ENCODE data around the gene TUT4. TPM values are rescaled to one million over a fixed set of nuclear protein-coding genes. Genes with fewer than 3 reads are reported as not detected.
A peak's percentile ranks its signal among the peaks of the same experiment; 100 is the strongest.

The TUT4 gene
- total RNA-seq, 2 experiments from 2014 or later, result 88.0 to 101 TPM

DNA sequence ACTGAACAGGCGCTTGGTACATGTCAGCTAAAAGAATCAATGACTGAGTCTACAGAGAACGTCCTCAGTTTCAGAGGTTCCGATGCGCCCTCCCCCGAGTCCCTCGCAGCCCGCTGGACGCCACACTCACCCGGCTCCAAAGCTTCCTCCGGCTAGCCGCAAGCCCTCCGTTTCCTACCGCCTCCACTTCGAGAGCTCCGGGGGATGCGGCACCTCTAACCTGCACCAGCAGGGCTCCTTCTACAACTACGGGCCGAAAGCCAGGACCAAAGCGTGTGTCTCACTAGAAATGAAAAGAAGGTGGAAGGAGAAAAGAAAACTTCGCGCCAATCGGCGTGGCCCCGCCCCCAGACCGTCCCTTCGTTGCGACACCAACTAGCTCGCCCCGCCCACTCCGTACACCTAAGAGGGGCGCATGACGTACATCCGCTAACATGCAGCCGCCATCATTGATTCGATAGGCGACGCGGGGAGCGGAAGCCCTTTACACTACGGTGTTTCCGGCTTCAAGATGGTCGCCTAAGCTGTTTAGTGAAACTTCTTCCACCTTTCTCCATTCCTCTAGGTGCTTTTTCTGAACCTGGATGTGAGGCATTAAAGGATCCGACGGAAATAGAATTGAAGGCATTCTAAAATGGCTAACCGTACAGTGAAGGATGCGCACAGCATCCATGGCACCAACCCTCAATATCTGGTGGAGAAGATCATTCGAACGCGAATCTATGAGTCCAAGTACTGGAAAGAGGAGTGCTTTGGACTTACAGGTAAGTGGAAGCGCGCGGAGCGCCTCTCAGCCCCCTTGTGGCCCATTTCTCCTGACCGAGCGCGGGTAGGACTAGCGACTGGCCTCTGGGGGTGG lies 148.5 kb downstream of the TUT4 start, which contains the start of the genes ORC1 and PRPF38A:
Gene ORC1, minus strand, starts transcription at position 308 of the 859 bp plus-strand sequence. CDS start 2,200 bp downstream, outside the sequence.
Gene PRPF38A, plus strand, starts transcription at position 487 of the 859 bp plus-strand sequence. Its CDS starts 148 bp downstream, at position 635.
- no peaks in the 10 kb centered on the region for H3K9me3 Mint-ChIP-seq
- H3K36me3 Mint-ChIP-seq (ENCODE audit: low read depth), result peaks cover 59% of the 10 kb centered on the region
- DNase-seq, result peak; percentile 99
- peak within 1 kb of the TSS; percentile 99 for H3K27ac Mint-ChIP-seq
- CTCF ChIA-PET, result interaction anchor here (0.7 to 2.7 kb wide), 13 partner anchors 9 to 282 kb away, joined by 3 to 13 read pairs (median 5); partner anchors contain the start of gene CC2D1B
- H3K4me3 Mint-ChIP-seq, result peak within 1 kb of the TSS; percentile 99
- POLR2A ChIA-PET, result interaction anchor here (0.5 to 1.6 kb wide), 6 partner anchors 20 to 922 kb away, joined by 3 to 9 read pairs (median 3); partner anchors contain the start of gene TUT4
- no peaks in the 10 kb centered on the region for H3K27me3 Mint-ChIP-seq
- peaks cover 63% of the 10 kb centered on the region for H3K4me1 Mint-ChIP-seq

DNA sequence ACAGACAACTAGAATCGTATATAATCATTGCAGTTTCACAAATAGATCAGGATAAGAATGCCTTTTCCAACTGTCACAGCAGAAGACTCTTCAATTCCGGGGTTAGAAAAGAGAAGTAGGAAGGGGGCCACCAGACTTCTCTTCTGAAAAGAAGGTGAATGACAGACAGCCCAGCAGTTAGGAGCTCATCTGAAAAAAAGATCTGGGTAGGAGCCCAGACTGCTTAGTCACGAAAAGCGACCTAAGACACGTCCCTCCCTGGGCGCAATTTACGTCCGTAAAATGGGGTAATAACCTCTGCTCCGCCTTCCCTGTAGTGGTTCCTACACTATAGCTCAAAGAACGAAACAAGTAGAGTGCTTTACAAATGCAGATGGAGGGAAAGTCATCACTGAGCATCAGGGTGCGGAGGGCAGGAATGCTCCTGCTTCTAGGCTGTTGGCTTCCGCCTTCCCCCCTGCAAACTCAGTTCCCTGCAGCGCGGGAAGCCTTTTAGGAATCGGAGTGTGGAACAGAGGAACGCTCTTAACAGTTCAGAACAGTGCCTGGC lies 149.3 kb downstream of the TUT4 start:
- H3K27me3 Mint-ChIP-seq, result no peaks in the 10 kb centered on the region
- peak overlapping the region; percentile 99 for H3K4me3 Mint-ChIP-seq
- H3K4me1 Mint-ChIP-seq, result peaks cover 61% of the 10 kb centered on the region
- peak; percentile 77 for DNase-seq
- no peaks in the 10 kb centered on the region for H3K9me3 Mint-ChIP-seq
- peaks cover 55% of the 10 kb centered on the region for H3K36me3 Mint-ChIP-seq (ENCODE audit: low read depth)
- ChIA-PET POLR2A (interaction anchor here (0.5 to 1.6 kb wide), 6 partner anchors 21 to 923 kb away, joined by 3 to 9 read pairs (median 3); partner anchors contain the start of gene TUT4), CTCF (interaction anchor here (0.6 to 2.7 kb wide), 11 partner anchors 9 to 788 kb away, joined by 3 to 13 read pairs (median 5); partner anchors contain the start of gene CC2D1B)
- H3K27ac Mint-ChIP-seq, result peak overlapping the region; percentile 99

DNA sequence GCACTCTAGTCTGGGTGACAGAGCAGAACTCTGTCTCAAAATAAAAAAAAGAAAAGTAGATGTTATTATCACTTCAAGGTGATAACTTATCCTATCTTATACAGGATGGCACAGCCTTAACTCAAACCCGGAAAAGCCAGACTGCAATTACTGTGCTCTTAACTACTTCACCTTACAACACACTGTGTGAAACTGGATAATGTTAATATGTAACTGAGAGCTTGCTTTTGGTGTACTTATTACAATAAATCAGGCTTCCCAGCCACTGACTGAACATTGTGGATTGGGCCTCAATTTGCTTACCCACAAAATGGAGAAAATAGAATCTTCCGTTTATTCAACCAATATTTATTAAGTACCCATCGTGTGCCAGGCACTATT lies 150.0 kb downstream of the TUT4 start:
- Mint-ChIP-seq H3K4me1 (peaks cover 58% of the 10 kb centered on the region), H3K36me3 (ENCODE audit: low read depth) (peaks cover 51% of the 10 kb centered on the region), H3K27ac (peak overlapping the region; percentile 99), H3K9me3 (no peaks in the 10 kb centered on the region), H3K4me3 (peak overlapping the region; percentile 99), H3K27me3 (no peaks in the 10 kb centered on the region)
- DNase-seq, result no peak
- POLR2A ChIA-PET, result no interaction called here
- CTCF ChIA-PET, result interaction anchor here (0.5 to 2.7 kb wide), 2 partner anchors 8 to 34 kb away, joined by 3 to 13 read pairs; no protein-coding TSS in a partner anchor

DNA sequence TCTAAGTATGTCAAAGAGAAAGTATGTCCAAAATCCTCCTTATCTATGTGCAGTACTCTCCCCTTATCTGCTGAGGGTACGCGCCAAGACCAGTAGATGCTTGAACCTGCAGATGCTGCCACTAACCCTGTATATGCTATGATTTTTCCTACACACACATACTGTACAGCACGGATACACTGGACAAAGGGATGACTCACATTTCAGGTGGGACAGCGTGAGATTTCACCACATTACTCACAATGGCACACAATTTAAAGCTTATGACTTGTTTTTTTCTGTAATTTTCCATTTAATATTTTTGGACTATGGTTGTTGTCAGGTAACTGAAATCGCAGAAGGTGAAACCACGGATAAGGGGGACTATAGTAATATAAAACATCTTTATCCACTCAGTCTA lies 152.8 kb downstream of the TUT4 start:
- DNase-seq, result no peak
- ChIA-PET CTCF (interaction anchor here (1.1 to 1.4 kb wide), 2 partner anchors 26 to 55 kb away, joined by 4 read pairs; no protein-coding TSS in a partner anchor), POLR2A (interaction anchor here (0.8 kb wide), 1 partner anchor 257 kb away, joined by 9 read pairs; no protein-coding TSS in a partner anchor)
- no peaks in the 10 kb centered on the region for H3K9me3 Mint-ChIP-seq
- H3K27me3 Mint-ChIP-seq, result no peaks in the 10 kb centered on the region
- peaks cover 46% of the 10 kb centered on the region for H3K4me1 Mint-ChIP-seq
- peaks cover 46% of the 10 kb centered on the region for H3K36me3 Mint-ChIP-seq (ENCODE audit: low read depth)
- H3K27ac Mint-ChIP-seq, result no peak overlapping the region
- H3K4me3 Mint-ChIP-seq, result no peak overlapping the region

DNA sequence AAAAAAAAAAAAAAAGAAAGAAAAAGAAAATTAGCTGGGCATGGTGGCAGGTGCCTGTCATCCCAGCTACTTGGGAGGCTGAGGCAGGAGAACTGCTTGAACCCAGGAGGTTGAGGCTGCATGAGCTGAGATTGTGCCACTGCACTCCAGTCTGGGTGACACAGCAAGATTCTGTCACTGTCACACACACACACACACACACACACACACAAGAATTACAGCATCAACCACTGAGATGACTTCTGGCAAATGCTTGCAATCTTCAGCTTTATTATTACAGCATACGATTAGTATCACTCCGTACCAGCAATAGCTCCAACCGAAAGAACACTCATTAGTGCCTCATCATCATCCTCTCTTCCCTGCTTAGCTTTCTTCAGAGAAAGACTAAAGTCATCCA lies 153.3 kb downstream of the TUT4 start:
- no peaks in the 10 kb centered on the region for H3K9me3 Mint-ChIP-seq
- H3K27ac Mint-ChIP-seq, result no peak overlapping the region
- DNase-seq, result no peak
- ChIA-PET CTCF (interaction anchor here (1.1 to 1.4 kb wide), 2 partner anchors 26 to 56 kb away, joined by 4 read pairs; no protein-coding TSS in a partner anchor), POLR2A (interaction anchor here (0.8 kb wide), 1 partner anchor 257 kb away, joined by 9 read pairs; no protein-coding TSS in a partner anchor)
- H3K4me1 Mint-ChIP-seq, result peaks cover 46% of the 10 kb centered on the region
- H3K4me3 Mint-ChIP-seq, result no peak overlapping the region
- peaks cover 48% of the 10 kb centered on the region for H3K36me3 Mint-ChIP-seq (ENCODE audit: low read depth)
- no peaks in the 10 kb centered on the region for H3K27me3 Mint-ChIP-seq

DNA sequence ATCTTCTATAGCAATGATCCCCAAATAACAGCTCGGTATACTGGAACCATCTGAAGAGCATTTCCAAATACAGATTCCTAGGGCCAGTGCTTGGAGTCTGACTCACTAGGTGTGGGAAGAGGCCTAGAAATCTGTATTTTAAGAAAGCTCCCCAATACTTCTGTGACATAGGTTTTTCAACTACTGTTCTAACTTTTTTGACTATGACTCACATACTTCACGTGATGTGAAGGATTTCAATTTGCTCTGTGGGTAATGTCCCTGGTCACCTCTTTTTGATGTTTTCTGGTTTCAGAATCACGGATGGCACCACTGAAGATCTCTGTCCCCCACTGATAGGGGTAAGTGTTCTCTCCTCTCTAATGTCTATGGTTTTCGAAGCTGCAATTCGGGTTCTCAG lies 159.7 kb downstream of the TUT4 start:
- H3K4me3 Mint-ChIP-seq, result no peak overlapping the region
- H3K4me1 Mint-ChIP-seq, result peaks cover 6% of the 10 kb centered on the region
- H3K36me3 Mint-ChIP-seq (ENCODE audit: low read depth), result peaks cover 56% of the 10 kb centered on the region
- ChIA-PET CTCF (interaction anchor here (0.8 to 3.4 kb wide), 2 partner anchors 11 to 176 kb away, joined by 3 to 13 read pairs; partner anchors contain the start of genes ORC1 and PRPF38A), POLR2A (no interaction called here)
- no peaks in the 10 kb centered on the region for H3K27me3 Mint-ChIP-seq
- DNase-seq, result no peak
- no peak overlapping the region for H3K27ac Mint-ChIP-seq
- no peaks in the 10 kb centered on the region for H3K9me3 Mint-ChIP-seq

DNA sequence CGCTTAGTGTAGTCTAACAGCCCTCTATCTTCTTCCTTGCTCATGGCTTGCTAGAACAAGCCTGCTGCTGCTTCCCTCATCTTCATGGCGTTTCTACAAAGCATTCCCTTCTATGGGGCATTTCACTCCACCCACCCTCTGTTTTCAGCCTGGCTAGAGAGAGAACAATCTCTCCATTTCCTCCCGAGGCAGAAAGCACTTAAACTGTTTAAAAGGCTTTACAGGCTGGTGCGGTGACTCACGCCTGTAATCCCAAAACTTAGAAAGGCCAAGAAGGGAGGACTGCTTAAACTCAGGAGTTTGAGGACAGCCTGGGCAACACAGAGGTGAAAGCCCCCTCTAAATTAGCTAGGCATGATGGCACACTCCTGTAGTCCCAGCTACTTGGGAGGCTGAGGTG lies 166.4 kb downstream of the TUT4 start:
- H3K4me3 Mint-ChIP-seq, result no peak overlapping the region
- no peak overlapping the region for H3K27ac Mint-ChIP-seq
- ChIA-PET POLR2A (no interaction called here), CTCF (no interaction called here)
- H3K27me3 Mint-ChIP-seq, result no peaks in the 10 kb centered on the region
- no peaks in the 10 kb centered on the region for H3K4me1 Mint-ChIP-seq
- H3K9me3 Mint-ChIP-seq, result no peaks in the 10 kb centered on the region
- H3K36me3 Mint-ChIP-seq (ENCODE audit: low read depth), result peaks cover 55% of the 10 kb centered on the region
- no peak for DNase-seq

DNA sequence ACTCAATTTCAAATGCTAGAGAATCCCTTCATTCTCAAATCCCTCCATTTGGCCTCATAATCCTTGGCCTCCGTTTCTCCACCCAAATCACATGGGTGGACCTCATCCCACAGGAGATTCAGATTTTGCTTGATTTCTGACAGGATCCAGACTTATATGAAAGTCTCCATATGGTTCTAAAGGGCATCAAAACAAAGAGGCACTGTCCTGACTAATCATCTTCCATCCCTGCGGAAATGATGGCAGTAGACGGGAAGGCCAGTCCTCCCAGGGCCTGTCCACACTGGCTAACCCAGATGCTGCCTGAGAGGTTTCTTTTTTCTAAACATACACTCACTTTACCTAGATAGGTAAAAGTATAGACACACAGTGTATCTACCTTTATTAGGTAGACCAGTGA lies 167.5 kb downstream of the TUT4 start:
- ChIA-PET CTCF (no interaction called here), POLR2A (no interaction called here)
- no peaks in the 10 kb centered on the region for H3K4me1 Mint-ChIP-seq

More for the DNA sequence above, 167.5 kb downstream of the TUT4 start:
- Mint-ChIP-seq H3K27me3 (no peaks in the 10 kb centered on the region), H3K36me3 (ENCODE audit: low read depth) (peaks cover 57% of the 10 kb centered on the region), H3K9me3 (no peaks in the 10 kb centered on the region), H3K4me3 (no peak overlapping the region), H3K27ac (no peak overlapping the region)
- DNase-seq, result no peak

Other genes with a start within 250 kb of the TUT4 start
- gene CC2D1B, start 186.9 kb downstream of the TUT4 start, total RNA-seq, result 10 to 100 TPM; 58.8 to 60.1 TPM
- gene ORC1, start 148.7 kb downstream of the TUT4 start, total RNA-seq, result 10 to 100 TPM; 30.3 to 36.7 TPM
- 100 to 1,000 TPM in 1 of 2 experiments, 10 to 100 TPM in 1; 98.1 to 103 TPM for gene PRPF38A, start 148.5 kb downstream of the TUT4 start, total RNA-seq
- 10 to 100 TPM; 20.3 to 22.8 TPM for gene GPX7, start 49.3 kb upstream of the TUT4 start, total RNA-seq
- 1 to 10 TPM; 8.2 TPM for gene SHISAL2A, start 80.1 kb upstream of the TUT4 start, total RNA-seq
- gene COA7, start 145.3 kb upstream of the TUT4 start, total RNA-seq, result 10 to 100 TPM; 10.8 to 14.6 TPM
- 10 to 100 TPM; 14.5 to 14.8 TPM for gene ZYG11B, start 173.4 kb upstream of the TUT4 start, total RNA-seq